ENCODE measurements around the gene RTP4. TPM values are rescaled to one million over a fixed set of nuclear protein-coding genes. Genes with fewer than 3 reads are reported as not detected.

RTP4 gene
- total and polyA plus RNA-seq, 2 donors (not counting 3 experiments of a cell fraction or from before 2014, with no cell fraction given) = 0.12 to 0.22 TPM

DNA sequence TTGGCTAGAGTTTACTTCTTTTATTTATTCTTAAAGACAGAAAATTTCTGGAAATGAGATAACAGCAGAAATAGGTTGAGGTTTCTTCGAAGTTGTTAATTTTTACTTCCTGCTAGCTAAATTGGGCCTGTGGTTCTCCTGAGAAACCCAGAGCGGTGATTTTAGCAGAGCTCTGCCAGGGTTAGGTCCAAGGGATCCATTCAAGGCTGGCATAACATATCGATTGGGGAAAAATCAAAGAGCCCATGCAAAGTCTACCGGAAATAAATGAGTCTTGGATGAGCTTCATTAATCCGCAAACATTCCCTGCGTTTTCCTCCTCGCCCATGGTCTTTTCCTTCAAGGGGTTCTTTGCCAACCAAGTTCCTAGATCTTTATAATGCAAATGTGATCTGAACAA, 45.9 kb upstream of the RTP4 start:
- Histone ChIP-seq H3K36me3 (ENCODE audit: control insufficient read depth in 2 of 2, extremely low read depth in 1 of 2, insufficient read depth in 2 of 2, low read length in 2 of 2) (no peaks in the 10 kb centered on the region), H4K20me1 (replicated peaks; ENCODE audit: control insufficient read depth, extremely low read depth, insufficient read depth, low read length) (no peaks in the 10 kb centered on the region), H3K27ac (ENCODE audit: insufficient read depth, low read depth, low read length) (no peak overlapping the region), H3K4me2 (ENCODE audit: insufficient read depth, low read length) (no peak overlapping the region), H3K9me3 (replicated peaks; ENCODE audit: control insufficient read depth, insufficient read depth, low read length) (no peaks in the 10 kb centered on the region), H3K4me1 (ENCODE audit: control insufficient read depth, extremely low read depth, insufficient read depth, low read length) (peaks cover 8% of the 10 kb centered on the region), H3K4me3 (replicated peaks in 1 of 3; ENCODE audit: insufficient read depth in 1 of 3, low read depth in 1 of 3, low read length in 3 of 3) (no peak overlapping the region), H2AFZ (ENCODE audit: low read depth, low read length) (no peak overlapping the region), H3K9me1 (replicated peaks; ENCODE audit: control insufficient read depth, extremely low read depth, insufficient read depth, low read length) (no peaks in the 10 kb centered on the region), H3K27me3 (ENCODE audit: control insufficient read depth in 2 of 2, insufficient read depth in 2 of 2, low read length in 2 of 2) (no peaks in the 10 kb centered on the region), H3K79me2 (ENCODE audit: control insufficient read depth, insufficient read depth, low read length) (no peaks in the 10 kb centered on the region), H3K9ac (replicated peaks; ENCODE audit: extremely low read depth, insufficient read depth, low read length) (no peak overlapping the region)
- no peak for DNase-seq (ENCODE audit: low read depth, low spot score)
- dilution Hi-C loops (cut with MboI; ENCODE audit: extremely low pct_ligation_motif_present, low sequenced_read_pairs) (loop anchor here (25.0 kb wide), 1 partner anchor 365 kb away; no protein-coding TSS in a partner anchor), intact Hi-C loops (cut with micrococcal nuclease) (no loop called here)
- ChIA-PET CTCF (interaction anchor here (0.8 to 12.9 kb wide), 2 partner anchors 359 to 398 kb away, joined by 3 to 486 read pairs; no protein-coding TSS in a partner anchor), POLR2A (no interaction called here)
- TF ChIP-seq, protein P1, sequence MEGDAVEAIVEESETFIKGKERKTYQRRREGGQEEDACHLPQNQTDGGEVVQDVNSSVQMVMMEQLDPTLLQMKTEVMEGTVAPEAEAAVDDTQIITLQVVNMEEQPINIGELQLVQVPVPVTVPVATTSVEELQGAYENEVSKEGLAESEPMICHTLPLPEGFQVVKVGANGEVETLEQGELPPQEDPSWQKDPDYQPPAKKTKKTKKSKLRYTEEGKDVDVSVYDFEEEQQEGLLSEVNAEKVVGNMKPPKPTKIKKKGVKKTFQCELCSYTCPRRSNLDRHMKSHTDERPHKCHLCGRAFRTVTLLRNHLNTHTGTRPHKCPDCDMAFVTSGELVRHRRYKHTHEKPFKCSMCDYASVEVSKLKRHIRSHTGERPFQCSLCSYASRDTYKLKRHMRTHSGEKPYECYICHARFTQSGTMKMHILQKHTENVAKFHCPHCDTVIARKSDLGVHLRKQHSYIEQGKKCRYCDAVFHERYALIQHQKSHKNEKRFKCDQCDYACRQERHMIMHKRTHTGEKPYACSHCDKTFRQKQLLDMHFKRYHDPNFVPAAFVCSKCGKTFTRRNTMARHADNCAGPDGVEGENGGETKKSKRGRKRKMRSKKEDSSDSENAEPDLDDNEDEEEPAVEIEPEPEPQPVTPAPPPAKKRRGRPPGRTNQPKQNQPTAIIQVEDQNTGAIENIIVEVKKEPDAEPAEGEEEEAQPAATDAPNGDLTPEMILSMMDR (IDR thresholded peaks at IDR 0.05; ENCODE audit: extremely low read depth in 1 of 2, insufficient read depth in 1 of 2, low read depth in 1 of 2, low read length in 2 of 2) = no peak
- TF ChIP-seq FOS (IDR thresholded peaks at IDR 0.05; ENCODE audit: borderline replicate concordance, insufficient read depth, low read length) = no peak
- no peak for TF ChIP-seq MYC (IDR thresholded peaks at IDR 0.05; ENCODE audit: low read depth, low read length)
- TF ChIP-seq GATA2 (IDR thresholded peaks at IDR 0.05; ENCODE audit: insufficient read depth, insufficient read length, low read depth, low read length) = no peak
- TF ChIP-seq, protein P2, sequence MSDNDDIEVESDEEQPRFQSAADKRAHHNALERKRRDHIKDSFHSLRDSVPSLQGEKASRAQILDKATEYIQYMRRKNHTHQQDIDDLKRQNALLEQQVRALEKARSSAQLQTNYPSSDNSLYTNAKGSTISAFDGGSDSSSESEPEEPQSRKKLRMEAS (IDR thresholded peaks at IDR 0.05; ENCODE audit: insufficient read depth, insufficient read length) = no peak
- TF ChIP-seq EZH2 (IDR thresholded peaks at IDR 0.05; ENCODE audit: borderline replicate concordance, low read depth, low read length, severe bottlenecking) = no peak
- TF ChIP-seq JUN (IDR thresholded peaks at IDR 0.05; ENCODE audit: borderline replicate concordance, insufficient read depth, insufficient read length, low read depth) = no peak
- no peak for TF ChIP-seq POLR2AphosphoS5 (IDR thresholded peaks at IDR 0.05; ENCODE audit: insufficient read depth, low read depth, low read length)
- TF ChIP-seq POLR2A (IDR thresholded peaks at IDR 0.05; ENCODE audit: low read depth, low read length) = no peak
- BruUV-seq (replicated peaks) = no TSS peak
- FAIRE-seq = no peak
